Smooth muscle cell (in vitro differentiated cells): ENCODE measurements around the gene ARL3. TPM values are rescaled to one million over a fixed set of nuclear protein-coding genes. Genes with fewer than 3 reads are reported as not detected.

ENCODE experiments used
- DNase-seq: peaks from one replicate; lab custom pipeline; 2025; ENCODE audit not compliant: unreplicated experiment; lab: John Stamatoyannopoulos, UW
- H2AFZ ChIP-seq: fragments of 200-600 bp; sonication (generic); 2 replicates; pipeline ENCODE4 v1.6.0; 2016; ENCODE audit warnings: antibody characterized with exemption, low read depth, mild to moderate bottlenecking
- H3F3A ChIP-seq: fragments of 200-600 bp; sonication (generic); 2 replicates; pipeline ENCODE4 v1.6.0; 2017; ENCODE audit warnings: antibody characterized with exemption, low read depth
- H3K27ac ChIP-seq: fragments of 200-600 bp; sonication (generic); 2 replicates; pipeline ENCODE4 v1.5.1; 2016; ENCODE audit warnings: low read depth, mild to moderate bottlenecking
- H3K27me3 ChIP-seq: fragments of 200-600 bp; sonication (generic); 2 replicates; pipeline ENCODE4 v1.6.1; 2016; ENCODE audit warnings: low read depth, mild to moderate bottlenecking
- H3K36me3 ChIP-seq: fragments of 200-600 bp; sonication (generic); 2 replicates; pipeline ENCODE4 v1.5.1; 2016; ENCODE audit warnings: low read depth
- H3K4me1 ChIP-seq: fragments of 200-600 bp; sonication (generic); 2 replicates; pipeline ENCODE4 v1.5.1; 2016; ENCODE audit warnings: low read depth
- H3K4me2 ChIP-seq: fragments of 200-600 bp; sonication (generic); 2 replicates; pipeline ENCODE4 v1.6.0; 2016; ENCODE audit warnings: mild to moderate bottlenecking
- H3K4me3 ChIP-seq: fragments of 200-600 bp; sonication (generic); 2 replicates; pipeline ENCODE4 v1.5.1; 2016; ENCODE audit warnings: mild to moderate bottlenecking
- H3K79me2 ChIP-seq: fragments of 200-600 bp; sonication (generic); 2 replicates; pipeline ENCODE4 v1.6.0; 2016; ENCODE audit warnings: low read depth, mild to moderate bottlenecking
- H3K9ac ChIP-seq: fragments of 200-600 bp; sonication (generic); 2 replicates; pipeline ENCODE4 v1.6.0; 2016; ENCODE audit warnings: low read depth
- H3K9me3 ChIP-seq: fragments of 200-600 bp; sonication (generic); replicated peaks from 2 replicates; pipeline ENCODE4 v1.5.1; 2016; ENCODE audit warnings: low read depth
- H4K20me1 ChIP-seq: fragments of 200-600 bp; sonication (generic); 2 replicates; pipeline ENCODE4 v1.6.0; 2016; ENCODE audit warnings: low read depth
- WGBS: methylation state at CpG from one replicate; pipeline ENCODE4 v1.1.7; 2016; ENCODE audit warnings: low lambda C conversion rate; 5-methylcytosine and 5-hydroxymethylcytosine counted together
- polyA plus RNA-seq: library from polyadenylated mRNA; unstranded; fragments of >200 nt; fragmentation: Nextera tagmentation; extraction: Ambion mirVana; gene quantifications from 2 replicates; pipeline ENCODE4 v1.2.1, GENCODE V29; 2016
- total RNA-seq: library from RNA; depleted of rRNA; stranded (reverse); fragments of >200 nt; gene quantifications from 2 replicates; pipeline ENCODE4 v1.2.3, GENCODE V29; 2014
- TF ChIP-seq, protein P1 (sequence below): fragments of 200-600 bp; sonication (generic); IDR thresholded peaks from 2 replicates; pipeline ENCODE4 v1.5.1; 2017; ENCODE audit warnings: borderline replicate concordance, mild to moderate bottlenecking, antibody characterized with exemption; ENCODE audit not compliant: insufficient read depth, poor library complexity, severe bottlenecking

ARL3 gene
- total and polyA plus RNA-seq, 2 experiments from 2014 or later: 12.7 to 30.2 TPM

DNA sequence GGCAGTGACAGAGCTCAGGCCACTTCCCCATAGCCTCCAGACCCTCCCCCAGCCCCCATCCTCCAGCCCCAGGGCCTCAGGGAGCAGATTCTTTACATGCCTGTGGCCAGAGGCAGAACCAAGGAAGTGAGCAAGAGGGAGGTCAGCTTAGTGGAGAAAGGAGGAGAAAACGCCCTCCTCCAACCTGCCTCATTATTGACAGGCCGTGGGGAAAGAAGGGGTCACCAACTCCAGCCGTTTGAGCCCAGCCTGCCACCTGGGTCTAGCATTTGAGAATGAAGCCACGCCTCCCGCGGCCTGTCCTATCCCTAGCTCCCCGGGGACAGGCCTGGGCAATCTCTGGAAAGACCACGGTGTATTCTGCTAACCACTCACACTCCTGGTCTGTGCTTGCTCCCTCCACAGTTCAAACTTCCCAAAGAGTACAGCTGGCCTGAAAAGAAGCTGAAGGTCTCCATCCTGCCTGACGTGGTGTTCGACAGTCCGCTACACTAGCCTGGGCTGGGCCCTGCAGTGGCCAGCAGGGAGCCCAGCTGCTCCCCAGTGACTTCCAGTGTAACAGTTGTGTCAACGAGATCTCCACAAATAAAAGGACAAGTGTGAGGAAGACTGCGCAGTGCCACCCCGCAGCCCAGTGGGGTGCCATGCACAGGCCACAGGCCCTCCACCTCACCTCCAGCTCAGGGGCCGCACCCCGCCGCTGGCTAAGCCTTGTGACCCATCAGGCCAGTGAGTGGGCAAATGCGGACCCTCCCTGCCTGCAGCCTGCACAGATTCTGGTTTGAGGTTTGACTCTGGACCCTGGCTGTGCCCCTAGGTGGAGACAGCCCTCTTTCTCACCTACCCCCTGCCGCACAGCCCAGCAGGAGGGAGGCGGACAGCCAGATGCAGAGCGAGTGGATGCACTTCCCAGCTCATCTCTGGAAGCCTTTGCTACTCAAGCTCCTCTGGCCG is 84.3 kb downstream of the ARL3 start:
- H3K27me3 ChIP-seq: no peaks in the 10 kb centered on the region
- no peaks in the 10 kb centered on the region for H3K9me3 ChIP-seq
- TF ChIP-seq, protein P1, sequence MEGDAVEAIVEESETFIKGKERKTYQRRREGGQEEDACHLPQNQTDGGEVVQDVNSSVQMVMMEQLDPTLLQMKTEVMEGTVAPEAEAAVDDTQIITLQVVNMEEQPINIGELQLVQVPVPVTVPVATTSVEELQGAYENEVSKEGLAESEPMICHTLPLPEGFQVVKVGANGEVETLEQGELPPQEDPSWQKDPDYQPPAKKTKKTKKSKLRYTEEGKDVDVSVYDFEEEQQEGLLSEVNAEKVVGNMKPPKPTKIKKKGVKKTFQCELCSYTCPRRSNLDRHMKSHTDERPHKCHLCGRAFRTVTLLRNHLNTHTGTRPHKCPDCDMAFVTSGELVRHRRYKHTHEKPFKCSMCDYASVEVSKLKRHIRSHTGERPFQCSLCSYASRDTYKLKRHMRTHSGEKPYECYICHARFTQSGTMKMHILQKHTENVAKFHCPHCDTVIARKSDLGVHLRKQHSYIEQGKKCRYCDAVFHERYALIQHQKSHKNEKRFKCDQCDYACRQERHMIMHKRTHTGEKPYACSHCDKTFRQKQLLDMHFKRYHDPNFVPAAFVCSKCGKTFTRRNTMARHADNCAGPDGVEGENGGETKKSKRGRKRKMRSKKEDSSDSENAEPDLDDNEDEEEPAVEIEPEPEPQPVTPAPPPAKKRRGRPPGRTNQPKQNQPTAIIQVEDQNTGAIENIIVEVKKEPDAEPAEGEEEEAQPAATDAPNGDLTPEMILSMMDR: no peak
- 45% methylated on average over 22 of the region's 22 CpGs for WGBS
- H3K36me3 ChIP-seq: no peaks in the 10 kb centered on the region
- peaks cover 85% of the 10 kb centered on the region for H3K4me1 ChIP-seq
- peak overlapping the region; percentile 70 for H3K4me2 ChIP-seq
- peak overlapping the region; percentile 98 for H3K27ac ChIP-seq
- no peak overlapping the region for H3K4me3 ChIP-seq
- no peak overlapping the region for H2AFZ ChIP-seq
- peaks cover 55% of the 10 kb centered on the region for H3F3A ChIP-seq
- no peaks in the 10 kb centered on the region for H4K20me1 ChIP-seq
- no peak for DNase-seq
- H3K9ac ChIP-seq: peak overlapping the region; percentile 23
- no peaks in the 10 kb centered on the region for H3K79me2 ChIP-seq

DNA sequence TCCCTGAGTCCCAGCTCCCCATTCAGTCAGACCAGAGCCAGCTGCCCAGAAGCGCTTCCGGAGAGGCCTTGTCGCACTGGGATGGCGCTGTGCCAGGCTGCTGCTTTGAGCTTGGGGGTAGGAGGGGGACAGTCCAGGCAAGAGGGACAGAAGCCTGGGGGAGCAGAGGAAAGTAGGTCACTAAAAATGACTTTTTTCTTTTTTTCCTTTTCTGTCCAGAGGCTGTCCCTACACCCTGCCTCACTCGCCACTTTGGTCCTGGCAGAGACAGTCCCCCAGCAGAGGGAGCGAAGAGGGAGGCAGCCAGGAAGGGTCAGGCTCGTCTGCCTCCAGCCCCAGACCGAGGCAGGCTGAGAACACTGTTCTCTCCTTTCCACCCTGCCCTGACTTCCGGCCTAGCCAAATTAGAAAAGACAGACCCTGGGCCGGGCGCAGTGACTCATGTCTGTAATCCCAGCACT is 85.7 kb downstream of the ARL3 start:
- TF ChIP-seq, protein P1: no peak
- Histone ChIP-seq H3K9me3 (no peaks in the 10 kb centered on the region), H3K36me3 (no peaks in the 10 kb centered on the region), H3K79me2 (no peaks in the 10 kb centered on the region), H3K27me3 (no peaks in the 10 kb centered on the region), H3F3A (peaks cover 48% of the 10 kb centered on the region), H3K9ac (peak overlapping the region; percentile 85), H4K20me1 (no peaks in the 10 kb centered on the region), H3K4me1 (peaks cover 79% of the 10 kb centered on the region), H3K27ac (peak overlapping the region; percentile 98), H2AFZ (no peak overlapping the region), H3K4me2 (peak overlapping the region; percentile 70), H3K4me3 (no peak overlapping the region)
- DNase-seq: no peak
- 35% methylated on average over 11 of the region's 11 CpGs for WGBS

DNA sequence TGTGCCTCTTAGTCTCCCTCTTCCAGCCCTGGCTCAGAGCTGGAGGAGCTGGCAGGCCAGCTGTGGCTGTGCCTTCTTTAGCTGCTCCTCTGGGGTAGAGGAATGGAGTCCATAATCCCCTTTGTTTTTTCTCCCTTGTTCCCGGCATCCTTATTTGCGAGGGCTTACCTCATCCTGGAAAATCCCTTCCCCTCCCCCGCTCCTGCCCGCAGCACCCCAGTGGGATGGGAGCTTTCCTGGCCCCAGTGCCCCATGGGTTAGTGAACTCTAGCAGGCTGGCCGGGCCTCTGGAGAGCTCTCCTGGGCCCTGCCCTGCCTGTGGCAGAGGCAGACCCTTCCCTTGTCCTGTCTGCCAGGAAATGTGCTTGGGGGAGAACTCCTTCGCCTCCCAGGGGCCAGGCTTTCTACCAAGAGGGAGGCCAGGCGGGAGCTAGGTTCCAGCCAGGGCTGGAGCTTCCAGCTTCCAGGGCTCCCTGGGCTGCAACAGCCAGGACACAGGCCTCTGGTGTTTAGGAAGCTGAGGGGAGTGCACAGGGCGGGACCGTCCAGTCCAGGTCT is 86.4 kb downstream of the ARL3 start:
- no peak overlapping the region for H2AFZ ChIP-seq
- no peaks in the 10 kb centered on the region for H3K36me3 ChIP-seq
- H3K4me2 ChIP-seq: peak overlapping the region; percentile 70
- H3K9me3 ChIP-seq: no peaks in the 10 kb centered on the region
- no peaks in the 10 kb centered on the region for H4K20me1 ChIP-seq
- H3K27me3 ChIP-seq: no peaks in the 10 kb centered on the region
- H3K4me1 ChIP-seq: peaks cover 72% of the 10 kb centered on the region
- H3K79me2 ChIP-seq: no peaks in the 10 kb centered on the region
- peak; percentile 41 for DNase-seq
- H3K9ac ChIP-seq: peak overlapping the region; percentile 85
- 31% methylated on average over 9 of the region's 9 CpGs for WGBS
- TF ChIP-seq, protein P1: no peak
- no peak overlapping the region for H3K4me3 ChIP-seq
- H3K27ac ChIP-seq: peak overlapping the region; percentile 98
- H3F3A ChIP-seq: peaks cover 42% of the 10 kb centered on the region
